B cell (primary cell): ENCODE data around the gene CAPS2. TPM values are rescaled to one million over a fixed set of nuclear protein-coding genes. Genes with fewer than 3 reads are reported as not detected.

Experiments used
- ATAC-seq: fragments of 200-7000 bp; cut with Tn5 transposase; one replicate; pipeline ENCODE4 v1.10.0; 2021; ENCODE audit warnings: low read depth, mild to moderate bottlenecking, moderate number of reproducible peaks, moderate library complexity
- CTCF ChIA-PET: fragments of 350-600 bp; sonication (Branson Sonifier 250); formaldehyde crosslinking; loops from one replicate; lab custom pipeline; 2021; ENCODE audit warnings: antibody characterized with exemption, inconsistent platforms; lab: Charles Lee
- POLR2A ChIA-PET: fragments of 350-600 bp; sonication (Branson Sonifier 250); formaldehyde crosslinking; loops from one replicate; lab custom pipeline; 2021; ENCODE audit warnings: antibody characterized with exemption; lab: Charles Lee
- DNase-seq: peaks from one replicate; pipeline ENCODE4 v3.0.0; 2013
- H2AFZ ChIP-seq: 2 replicates; pipeline ENCODE4 v1.6.1; 2012; ENCODE audit warnings: mild to moderate bottlenecking, low read depth, low read length; ENCODE audit not compliant: insufficient read depth, poor library complexity, severe bottlenecking
- H3K27ac ChIP-seq, 2 donors: 1 replicate in 1 of 2; 2 replicates in 1 of 2; pipeline ENCODE4 v1.5.1; 2012 to 2013; ENCODE audit warnings: low read length in 2 of 2, mild to moderate bottlenecking in 2 of 2, moderate library complexity in 1 of 2
- H3K27me3 ChIP-seq, 4 experiments: fragments of 200-600 bp in 1 of 4; sonication (generic) in 1 of 4; replicated peaks in 1 of 4; 1 replicate in 2 of 4; 2 replicates in 2 of 4; pipeline versions ENCODE4 v1.6.1 to v1.7.0; 2013 to 2016; ENCODE audit warnings: low read length in 3 of 4, mild to moderate bottlenecking in 2 of 4, mixed read lengths in 1 of 4, moderate library complexity in 1 of 4; ENCODE audit not compliant: insufficient read depth in 4 of 4, control insufficient read depth in 3 of 4; ENCODE audit errors: control extremely low read depth in 1 of 4
- H3K36me3 ChIP-seq, 2 experiments: replicated peaks in 1 of 2; 1 replicate in 1 of 2; 2 replicates in 1 of 2; pipeline versions ENCODE4 v1.6.1 to v1.7.1; 2013; ENCODE audit warnings: low read length in 1 of 2; ENCODE audit not compliant: insufficient read depth in 2 of 2, control insufficient read depth in 1 of 2; ENCODE audit errors: control extremely low read depth in 1 of 2, extremely low read depth in 1 of 2
- H3K4me1 ChIP-seq, 2 donors: fragments of 200-600 bp in 1 of 2; sonication (generic) in 1 of 2; 1 replicate in 1 of 2; 2 replicates in 1 of 2; pipeline versions ENCODE4 v1.5.1 to v1.6.1; 2013 to 2017; ENCODE audit warnings: low read length in 2 of 2; ENCODE audit not compliant: control insufficient read depth in 2 of 2, insufficient read depth in 2 of 2
- H3K4me2 ChIP-seq: replicated peaks from 2 replicates; pipeline ENCODE3; 2012; ENCODE audit warnings: mild to moderate bottlenecking, low read depth, low read length; ENCODE audit not compliant: poor library complexity, severe bottlenecking
- H3K4me3 ChIP-seq, 5 experiments: fragments of 200-600 bp in 1 of 5; sonication (generic) in 1 of 5; 1 replicate in 3 of 5; 2 replicates in 2 of 5; pipeline versions ENCODE4 v1.5.1 to v1.7.0; 2011 to 2016; ENCODE audit warnings: low read length in 4 of 5, mild to moderate bottlenecking in 4 of 5, low read depth in 2 of 5, control low read depth in 1 of 5, moderate library complexity in 1 of 5; ENCODE audit not compliant: insufficient read depth in 1 of 5; ENCODE audit errors: control extremely low read depth in 1 of 5, extremely low read depth in 1 of 5
- H3K79me2 ChIP-seq: fragments of 200-600 bp; sonication (generic); one replicate; pipeline ENCODE4 v1.6.0; 2016; ENCODE audit warnings: low read length; ENCODE audit not compliant: control insufficient read depth, insufficient read depth
- H3K9ac ChIP-seq: fragments of 200-600 bp; sonication (generic); 2 replicates; pipeline ENCODE4 v1.6.1; 2017; ENCODE audit warnings: mild to moderate bottlenecking, low read length, moderate library complexity
- H3K9me3 ChIP-seq, 3 donors: one replicate each; pipeline versions ENCODE4 v1.6.1 to v1.7.1; 2013; ENCODE audit warnings: low read length in 2 of 3; ENCODE audit not compliant: control insufficient read depth in 2 of 3, insufficient read depth in 1 of 3; ENCODE audit errors: control extremely low read depth in 1 of 3
- H4K20me1 ChIP-seq: 2 replicates; pipeline ENCODE4 v1.6.0; 2012; ENCODE audit warnings: mild to moderate bottlenecking, low read length; ENCODE audit not compliant: insufficient read depth, control insufficient read depth, poor library complexity, severe bottlenecking
- H3K27ac Mint-ChIP-seq: one replicate; pipeline ENCODE4 v1.8.0; 2021; ENCODE audit warnings: mixed read lengths
- H3K27me3 Mint-ChIP-seq: one replicate; pipeline ENCODE4 v1.8.0; 2021; ENCODE audit warnings: mixed read lengths
- H3K4me1 Mint-ChIP-seq: one replicate; pipeline ENCODE4 v1.8.0; 2021; ENCODE audit warnings: mixed read lengths
- H3K4me3 Mint-ChIP-seq: one replicate; pipeline ENCODE4 v1.8.0; 2021; ENCODE audit warnings: mixed read lengths
- H3K9me3 Mint-ChIP-seq: one replicate; pipeline ENCODE4 v1.8.0; 2022; ENCODE audit warnings: mixed read lengths; ENCODE audit not compliant: insufficient read depth
- EZH2 ChIP-seq: IDR thresholded peaks from 2 replicates; pipeline ENCODE4 v1.6.1; 2012; ENCODE audit warnings: borderline replicate concordance, low read depth, mild to moderate bottlenecking, moderate library complexity, low read length; ENCODE audit not compliant: insufficient read depth, poor library complexity, severe bottlenecking
- WGBS: methylation state at CpG from one replicate; pipeline ENCODE4 v1.1.5; 2013; ENCODE audit warnings: missing lambda C conversion rate; ENCODE audit not compliant: insufficient coverage; 5-methylcytosine and 5-hydroxymethylcytosine counted together
- intact Hi-C: fragments of 100-400 bp; cut with micrococcal nuclease; formaldehyde crosslinking; loops from one replicate; pipeline ENCODE4 v1.10.0; 2022
- polyA plus RNA-seq: library from polyadenylated mRNA; depleted of rRNA; stranded (reverse); fragments of >200 nt; gene quantifications from 2 replicates; pipeline ENCODE4 v1.2.3, GENCODE V29; 2012
- total RNA-seq, 2 donors: library from RNA; stranded (reverse); fragments of 120-200 nt in 1 of 2; gene quantifications; 1 replicate in 1 of 2; 2 replicates in 1 of 2; pipeline versions ENCODE4 v1.2.3 to v1.2.4, GENCODE V29; 2013 to 2022
- TF ChIP-seq, protein P1 (sequence below): fragments of 200-600 bp; IDR thresholded peaks from one replicate; pipeline ENCODE4 v1.8.0; 2022; ENCODE audit warnings: antibody characterized with exemption, mild to moderate bottlenecking

Gene CAPS2
- total and polyA plus RNA-seq, 2 donors (not counting 1 experiment from before 2014, with no cell fraction given): 2.3 to 8.4 TPM

DNA sequence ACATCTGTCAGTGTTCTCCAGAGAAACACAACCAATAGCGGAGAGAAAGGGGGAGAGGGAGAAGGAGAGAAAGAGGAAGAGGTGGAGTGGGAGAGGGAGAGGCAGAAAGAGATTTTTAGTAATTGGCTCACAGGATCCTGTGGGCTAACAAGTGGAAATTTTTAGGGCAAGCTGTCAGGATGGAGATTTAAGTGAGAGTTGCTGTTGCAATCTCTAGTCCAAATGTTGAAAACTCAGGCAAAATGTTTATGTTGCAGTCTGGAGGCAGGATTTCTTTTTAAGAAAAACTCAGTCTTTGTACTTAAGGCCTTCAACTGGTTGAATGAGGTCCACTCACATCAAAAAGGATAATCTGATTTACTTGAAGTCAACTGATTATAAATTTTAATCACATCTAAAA is 48.2 kb upstream of the CAPS2 start:
- intact Hi-C loops: no loop called here
- no peaks in the 10 kb centered on the region for H3K4me1 Mint-ChIP-seq
- Histone ChIP-seq H3K79me2 (no peaks in the 10 kb centered on the region), H3K4me2 (no peak overlapping the region), H3K4me3 (no peak overlapping the region), H2AFZ (no peak overlapping the region), H3K9ac (no peak overlapping the region), H3K27ac (no peak overlapping the region), H3K9me3 (no peaks in the 10 kb centered on the region), H3K4me1 (no peaks in the 10 kb centered on the region), H3K36me3 (no peaks in the 10 kb centered on the region), H4K20me1 (no peaks in the 10 kb centered on the region), H3K27me3 (no peaks in the 10 kb centered on the region)
- POLR2A ChIA-PET: no interaction called here
- CTCF ChIA-PET: no interaction called here
- H3K27me3 Mint-ChIP-seq: no peaks in the 10 kb centered on the region
- ATAC-seq (no peak), DNase-seq (no peak)
- WGBS: 100% methylated on average over 1 of the region's 1 CpG
- no peak for TF ChIP-seq EZH2
- TF ChIP-seq, protein P1, sequence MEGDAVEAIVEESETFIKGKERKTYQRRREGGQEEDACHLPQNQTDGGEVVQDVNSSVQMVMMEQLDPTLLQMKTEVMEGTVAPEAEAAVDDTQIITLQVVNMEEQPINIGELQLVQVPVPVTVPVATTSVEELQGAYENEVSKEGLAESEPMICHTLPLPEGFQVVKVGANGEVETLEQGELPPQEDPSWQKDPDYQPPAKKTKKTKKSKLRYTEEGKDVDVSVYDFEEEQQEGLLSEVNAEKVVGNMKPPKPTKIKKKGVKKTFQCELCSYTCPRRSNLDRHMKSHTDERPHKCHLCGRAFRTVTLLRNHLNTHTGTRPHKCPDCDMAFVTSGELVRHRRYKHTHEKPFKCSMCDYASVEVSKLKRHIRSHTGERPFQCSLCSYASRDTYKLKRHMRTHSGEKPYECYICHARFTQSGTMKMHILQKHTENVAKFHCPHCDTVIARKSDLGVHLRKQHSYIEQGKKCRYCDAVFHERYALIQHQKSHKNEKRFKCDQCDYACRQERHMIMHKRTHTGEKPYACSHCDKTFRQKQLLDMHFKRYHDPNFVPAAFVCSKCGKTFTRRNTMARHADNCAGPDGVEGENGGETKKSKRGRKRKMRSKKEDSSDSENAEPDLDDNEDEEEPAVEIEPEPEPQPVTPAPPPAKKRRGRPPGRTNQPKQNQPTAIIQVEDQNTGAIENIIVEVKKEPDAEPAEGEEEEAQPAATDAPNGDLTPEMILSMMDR: no peak
- H3K4me3 Mint-ChIP-seq: no peak overlapping the region
- H3K27ac Mint-ChIP-seq: no peak overlapping the region
- H3K9me3 Mint-ChIP-seq: no peaks in the 10 kb centered on the region

DNA sequence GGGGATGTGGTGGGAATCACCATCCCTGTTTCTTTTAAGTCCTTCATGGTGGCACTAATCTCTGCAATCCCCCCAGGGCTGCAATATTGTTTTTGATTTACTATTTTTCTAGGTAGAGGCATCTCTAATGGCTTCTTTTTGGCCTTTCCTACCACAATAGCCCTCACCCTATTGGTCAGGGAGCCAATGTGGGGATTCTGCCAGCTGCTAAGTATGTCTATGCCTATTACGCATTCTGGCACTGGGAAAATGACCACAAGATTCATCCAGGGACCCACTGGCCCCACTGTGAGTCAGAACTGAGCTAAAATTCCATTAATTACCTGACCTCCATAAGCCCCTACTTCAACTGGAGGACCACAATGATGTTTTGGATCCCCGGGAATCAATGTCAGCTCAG is 44.8 kb upstream of the CAPS2 start:
- no peak overlapping the region for H3K9ac ChIP-seq
- intact Hi-C loops: no loop called here
- POLR2A ChIA-PET: no interaction called here
- H3K9me3 ChIP-seq: no peaks in the 10 kb centered on the region
- CTCF ChIA-PET: no interaction called here
- no peaks in the 10 kb centered on the region for H3K4me1 Mint-ChIP-seq
- no peak overlapping the region for H3K4me3 Mint-ChIP-seq
- H3K27me3 ChIP-seq: no peaks in the 10 kb centered on the region
- H3K36me3 ChIP-seq: no peaks in the 10 kb centered on the region
- H3K27ac Mint-ChIP-seq: no peak overlapping the region
- no peak overlapping the region for H3K27ac ChIP-seq
- H3K27me3 Mint-ChIP-seq: no peaks in the 10 kb centered on the region
- ATAC-seq (no peak), DNase-seq (no peak)
- H3K4me3 ChIP-seq: no peak overlapping the region
- 100% methylated on average over 2 of the region's 2 CpGs for WGBS
- H4K20me1 ChIP-seq: no peaks in the 10 kb centered on the region
- no peaks in the 10 kb centered on the region for H3K79me2 ChIP-seq
- TF ChIP-seq, protein P1: no peak
- no peak for TF ChIP-seq EZH2
- no peak overlapping the region for H2AFZ ChIP-seq
- no peaks in the 10 kb centered on the region for H3K4me1 ChIP-seq
- no peak overlapping the region for H3K4me2 ChIP-seq
- H3K9me3 Mint-ChIP-seq: no peaks in the 10 kb centered on the region
